GM23338 (cell line): ENCODE data around the gene SLC12A7. TPM values are rescaled to one million over a fixed set of nuclear protein-coding genes. Genes with fewer than 3 reads are reported as not detected.

Experiments used
- ATAC-seq: fragments of 200-7000 bp; cut with Tn5 transposase; 3 replicates; pipeline ENCODE4 v1.9.1; 2020
- DNase-seq: peaks from one replicate; pipeline ENCODE4 v3.0.0-alpha.2; 2015; ENCODE audit warnings: low spot score
- H2AFZ ChIP-seq: fragments of 200-600 bp; sonication (generic); 2 replicates; pipeline ENCODE4 v1.8.0; 2016; ENCODE audit warnings: antibody characterized with exemption, mild to moderate bottlenecking, moderate library complexity
- H3F3A ChIP-seq: fragments of 200-600 bp; sonication (generic); replicated peaks from 2 replicates; pipeline ENCODE4 v1.8.0; 2017; ENCODE audit warnings: antibody characterized with exemption, mixed run types, low read depth
- H3K27ac ChIP-seq: fragments of 200-600 bp; sonication (generic); 2 replicates; pipeline ENCODE4 v1.6.1; 2016; ENCODE audit warnings: low read depth
- H3K27me3 ChIP-seq: fragments of 200-600 bp; sonication (generic); 2 replicates; pipeline ENCODE4 v1.8.0; 2016; ENCODE audit warnings: mild to moderate bottlenecking, mixed run types, moderate library complexity; ENCODE audit not compliant: insufficient read depth
- H3K36me3 ChIP-seq: fragments of 200-600 bp; sonication (generic); 2 replicates; pipeline ENCODE4 v1.8.0; 2016; ENCODE audit warnings: mild to moderate bottlenecking; ENCODE audit not compliant: insufficient read depth
- H3K4me1 ChIP-seq: fragments of 200-600 bp; sonication (generic); 2 replicates; pipeline ENCODE4 v1.8.0; 2016; ENCODE audit warnings: mild to moderate bottlenecking, moderate library complexity; ENCODE audit not compliant: insufficient read depth
- H3K4me2 ChIP-seq: fragments of 200-600 bp; sonication (generic); 2 replicates; pipeline ENCODE4 v1.7.1; 2017; ENCODE audit warnings: mixed run types
- H3K4me3 ChIP-seq: fragments of 200-600 bp; sonication (generic); 2 replicates; pipeline ENCODE4 v1.6.1; 2016; ENCODE audit warnings: mixed run types
- H3K79me2 ChIP-seq: fragments of 200-600 bp; sonication (generic); replicated peaks from 2 replicates; pipeline ENCODE4 v1.8.0; 2017; ENCODE audit warnings: mild to moderate bottlenecking; ENCODE audit not compliant: insufficient read depth
- H3K9me2 ChIP-seq: fragments of 200-600 bp; sonication (generic); 2 replicates; pipeline ENCODE4 v1.8.0; 2017; ENCODE audit not compliant: insufficient read depth
- H4K20me1 ChIP-seq: fragments of 200-600 bp; sonication (generic); replicated peaks from 2 replicates; pipeline ENCODE4 v1.8.0; 2017; ENCODE audit warnings: mild to moderate bottlenecking; ENCODE audit not compliant: insufficient read depth
- H3K27ac Mint-ChIP-seq: 2 replicates; pipeline ENCODE4 v1.8.0; 2020; ENCODE audit warnings: inconsistent platforms, mild to moderate bottlenecking, moderate library complexity, mixed read lengths
- H3K27me3 Mint-ChIP-seq: 3 replicates; pipeline ENCODE4 v1.8.0; 2022; ENCODE audit warnings: low read depth, mild to moderate bottlenecking, moderate library complexity, mixed read lengths, inconsistent platforms; ENCODE audit not compliant: insufficient read depth, poor library complexity
- H3K36me3 Mint-ChIP-seq: 3 replicates; pipeline ENCODE4 v1.8.0; 2021; ENCODE audit warnings: low read depth, mild to moderate bottlenecking, inconsistent platforms, moderate library complexity, mixed read lengths
- H3K4me1 Mint-ChIP-seq: 3 replicates; pipeline ENCODE4 v1.8.0; 2020; ENCODE audit warnings: mild to moderate bottlenecking, inconsistent platforms, mixed read lengths
- H3K4me3 Mint-ChIP-seq: 3 replicates; pipeline ENCODE4 v1.8.0; 2021; ENCODE audit warnings: moderate library complexity, mild to moderate bottlenecking, inconsistent platforms, mixed read lengths
- H3K9me3 Mint-ChIP-seq: 3 replicates; pipeline ENCODE4 v1.8.0; 2020; ENCODE audit warnings: moderate library complexity, mild to moderate bottlenecking, inconsistent platforms, mixed read lengths
- CREB1 ChIP-seq: fragments of 250-450 bp; sonication (Bioruptor Pico); IDR thresholded peaks from 2 replicates; pipeline ENCODE4 v1.5.0; 2020; ENCODE audit warnings: low read depth, mild to moderate bottlenecking, moderate library complexity
- CTCF ChIP-seq, 2 experiments: fragments of 200-600 bp in 1 of 2; sonication (generic) in 1 of 2; conservative IDR thresholded peaks; 2 replicates each; pipeline versions ENCODE4 v1.5.1 to v1.6.1; 2016 to 2017; ENCODE audit warnings: antibody characterized with exemption in 2 of 2, low read depth in 2 of 2, mild to moderate bottlenecking in 2 of 2, moderate library complexity in 1 of 2
- ETS1 ChIP-seq: IDR thresholded peaks from 2 replicates; pipeline ENCODE4 v1.6.1; 2016; ENCODE audit warnings: antibody characterized with exemption
- EZH2 ChIP-seq: fragments of 200-600 bp; sonication (generic); IDR thresholded peaks from one replicate; pipeline ENCODE4 v1.8.0; 2017; ENCODE audit warnings: antibody characterized with exemption, mild to moderate bottlenecking, low read depth; ENCODE audit not compliant: unreplicated experiment
- EZH2phosphoT487 ChIP-seq: fragments of 200-600 bp; sonication (generic); IDR thresholded peaks from one replicate; pipeline ENCODE4 v1.8.1; 2018; ENCODE audit warnings: antibody characterized with exemption; ENCODE audit not compliant: unreplicated experiment
- JUNB ChIP-seq: IDR thresholded peaks from one replicate; pipeline ENCODE4 v1.6.1; 2016; ENCODE audit warnings: antibody characterized with exemption; ENCODE audit not compliant: unreplicated experiment
- NANOG ChIP-seq: IDR thresholded peaks from 2 replicates; pipeline ENCODE4 v1.6.1; 2016; ENCODE audit warnings: antibody characterized with exemption, borderline replicate concordance
- POLR2AphosphoS5 ChIP-seq: IDR thresholded peaks from 2 replicates; pipeline ENCODE4 v1.6.1; 2016; ENCODE audit warnings: antibody characterized with exemption, low read depth
- REST ChIP-seq: IDR thresholded peaks from one replicate; pipeline ENCODE4 v1.6.1; 2018; ENCODE audit warnings: antibody characterized with exemption; ENCODE audit not compliant: unreplicated experiment
- STAT1 ChIP-seq: IDR thresholded peaks from one replicate; pipeline ENCODE4 v1.6.1; 2016; ENCODE audit warnings: antibody characterized with exemption; ENCODE audit not compliant: unreplicated experiment
- ZNF114 ChIP-seq: fragments of 250-450 bp; sonication (Bioruptor Pico); IDR thresholded peaks from 2 replicates; pipeline ENCODE4 v1.5.0; 2020; ENCODE audit warnings: mild to moderate bottlenecking, moderate library complexity
- ZNF331 ChIP-seq: fragments of 250-450 bp; sonication (Bioruptor Pico); IDR thresholded peaks from 2 replicates; pipeline ENCODE4 v1.5.0; 2020; ENCODE audit warnings: low read depth, mild to moderate bottlenecking, moderate library complexity
- ZNF462 ChIP-seq: fragments of 250-450 bp; sonication (Bioruptor Pico); IDR thresholded peaks from 2 replicates; pipeline ENCODE4 v1.5.0; 2020; ENCODE audit warnings: mild to moderate bottlenecking, moderate library complexity
- polyA plus RNA-seq: library from polyadenylated mRNA; unstranded; fragments of >200 nt; fragmentation: Nextera tagmentation; extraction: Ambion mirVana; gene quantifications from 2 replicates; pipeline ENCODE4 v1.2.1, GENCODE V29; 2016
- total RNA-seq: library from RNA; depleted of rRNA; stranded (reverse); fragments of >200 nt; shearing (Covaris generic); gene quantifications from 2 replicates; pipeline ENCODE4 v1.2.3, GENCODE V29; 2014

Gene SLC12A7
- total and polyA plus RNA-seq, 2 experiments from 2014 or later: 7.4 to 32.2 TPM

- H3K4me1 Mint-ChIP-seq: no peaks in the 10 kb centered on the region
- peaks cover 5% of the 10 kb centered on the region for H3K27me3 Mint-ChIP-seq
- H3K27me3 ChIP-seq: no peaks in the 10 kb centered on the region
- no peaks in the 10 kb centered on the region for H3F3A ChIP-seq
- DNase-seq (no peak), ATAC-seq (no peak)
- no peaks in the 10 kb centered on the region for H3K79me2 ChIP-seq
- H3K27ac ChIP-seq: no peak overlapping the region
- no peaks in the 10 kb centered on the region for H3K36me3 ChIP-seq
- H2AFZ ChIP-seq: no peak overlapping the region
- H3K9me3 Mint-ChIP-seq: no peaks in the 10 kb centered on the region
- H3K36me3 Mint-ChIP-seq: peaks cover 18% of the 10 kb centered on the region
- no peak overlapping the region for H3K4me2 ChIP-seq
- no peaks in the 10 kb centered on the region for H4K20me1 ChIP-seq
- no peaks in the 10 kb centered on the region for H3K4me1 ChIP-seq
- H3K4me3 Mint-ChIP-seq: no peak overlapping the region
- no peak for TF ChIP-seq ZNF462 (CRISPR knock-in tag)
- no peak for TF ChIP-seq CREB1 (CRISPR knock-in tag)
- no peak for TF ChIP-seq POLR2AphosphoS5
- no peak for TF ChIP-seq REST
- TF ChIP-seq ETS1: no peak
- TF ChIP-seq EZH2: no peak
- no peak for TF ChIP-seq ZNF331 (CRISPR knock-in tag)
- no peak for TF ChIP-seq STAT1
- TF ChIP-seq CTCF (conservative IDR thresholded peaks at IDR 0.05; ENCODE audit: low read depth in 2 of 2): no peak
- no peak for TF ChIP-seq JUNB
- no peak for TF ChIP-seq EZH2phosphoT487
- TF ChIP-seq NANOG: no peak
- TF ChIP-seq ZNF114 (CRISPR knock-in tag): no peak
- no peak overlapping the region for H3K4me3 ChIP-seq
- H3K27ac Mint-ChIP-seq: no peak overlapping the region
- no peaks in the 10 kb centered on the region for H3K9me2 ChIP-seq
Measured at GRCh38 chr5:1088726-1089125, 23.1 kb downstream of the SLC12A7 start.
